Measurements from ENCODE around the gene LINC01488.

LINC01488 gene

GRCh38 chr11:69445131-69445470 is 36.4 kb upstream of the LINC01488 start:
- DNase-seq (ENCODE audit: low read depth) = no peak

GRCh38 chr11:69446108-69446507 is 35.4 kb upstream of the LINC01488 start:
- DNase-seq (ENCODE audit: low read depth) = no peak

- no peak for DNase-seq (ENCODE audit: low read depth)
Observed at GRCh38 chr11:69447786-69448185, 33.7 kb upstream of the LINC01488 start.

GRCh38 chr11:69448471-69449284 is 32.8 kb upstream of the LINC01488 start:
- no peak for DNase-seq (ENCODE audit: low read depth)

- DNase-seq (ENCODE audit: low read depth) = no peak
Observed at GRCh38 chr11:69449320-69450063, 32.0 kb upstream of the LINC01488 start.

GRCh38 chr11:69450064-69450856 is 31.2 kb upstream of the LINC01488 start:
- no peak for DNase-seq (ENCODE audit: low read depth)

GRCh38 chr11:69450857-69451220 is 30.6 kb upstream of the LINC01488 start:
- DNase-seq (ENCODE audit: low read depth) = no peak

- no peak for DNase-seq (ENCODE audit: low read depth)
Observed at GRCh38 chr11:69451289-69451688, 30.2 kb upstream of the LINC01488 start.

- no peak for DNase-seq (ENCODE audit: low read depth)
Observed at GRCh38 chr11:69452206-69452987, 29.1 kb upstream of the LINC01488 start.

GRCh38 chr11:69453151-69453550 is 28.3 kb upstream of the LINC01488 start:
- DNase-seq (ENCODE audit: low read depth) = no peak

- no peak for DNase-seq (ENCODE audit: low read depth)
Observed at GRCh38 chr11:69454018-69454417, 27.4 kb upstream of the LINC01488 start.

- no peak for DNase-seq (ENCODE audit: low read depth)
Observed at GRCh38 chr11:69455969-69456368, 25.5 kb upstream of the LINC01488 start.

- DNase-seq (ENCODE audit: low read depth) = no peak
Observed at GRCh38 chr11:69456712-69457111, 24.8 kb upstream of the LINC01488 start.

GRCh38 chr11:69459848-69460539 is 21.5 kb upstream of the LINC01488 start:
- DNase-seq (ENCODE audit: low read depth) = no peak

GRCh38 chr11:69460540-69461257 is 20.8 kb upstream of the LINC01488 start:
- no peak for DNase-seq (ENCODE audit: low read depth)

GRCh38 chr11:69461272-69461962 is 20.0 kb upstream of the LINC01488 start:
- DNase-seq (ENCODE audit: low read depth) = no peak

GRCh38 chr11:69462106-69462951 is 19.1 kb upstream of the LINC01488 start:
- DNase-seq (ENCODE audit: low read depth) = no peak

- DNase-seq (ENCODE audit: low read depth) = no peak
Observed at GRCh38 chr11:69463181-69463994, 18.1 kb upstream of the LINC01488 start.

Measured in activated T-cell treated with anti-CD3 and anti-CD28 coated beads for 48 hours (primary cell).